ENCODE measurements around the gene ZNF331.
A peak's percentile ranks its signal among the peaks of the same experiment; 100 is the strongest.

Gene ZNF331

DNA sequence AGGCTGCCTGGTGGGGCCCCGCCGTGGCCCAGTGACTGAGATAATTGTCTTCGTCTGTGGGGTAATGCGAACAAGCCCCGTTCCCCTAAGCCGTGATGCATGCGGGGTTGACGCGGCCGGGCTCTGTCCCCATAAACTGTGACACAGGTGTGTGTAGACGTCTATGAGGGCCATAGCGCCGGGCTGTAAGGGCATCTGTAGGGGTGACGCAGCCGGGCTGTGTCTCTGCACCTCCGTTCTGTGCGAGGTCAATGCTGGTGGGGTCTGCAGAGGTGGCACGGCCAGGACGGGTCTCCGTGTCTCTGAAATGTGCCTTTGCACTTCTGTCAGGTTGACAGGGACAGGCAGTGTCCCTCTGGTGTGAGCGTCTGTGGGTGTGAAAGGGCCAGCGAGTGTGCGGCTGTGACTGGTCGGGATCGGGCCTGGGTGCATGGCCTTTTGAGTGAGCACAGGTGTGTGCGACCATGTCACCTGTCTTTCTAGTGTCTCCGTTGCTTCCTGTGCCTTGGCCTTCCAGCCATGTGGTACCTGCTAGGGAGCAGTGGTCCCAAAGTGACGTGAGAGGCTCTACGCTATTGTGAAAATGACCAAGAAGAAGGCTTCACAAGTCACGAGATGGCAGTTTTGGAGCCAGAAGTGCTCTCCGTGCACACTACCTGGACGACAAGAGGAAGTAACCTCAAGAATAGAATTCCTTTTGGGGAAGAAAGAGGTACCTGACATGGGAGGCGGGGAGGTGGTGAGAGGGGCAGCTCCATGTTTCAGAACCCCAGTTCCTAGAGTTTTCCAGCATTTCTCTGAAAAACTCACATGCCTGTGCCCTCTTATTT lies 16.4 kb upstream of the ZNF331 start:
- no peak for DNase-seq

DNA sequence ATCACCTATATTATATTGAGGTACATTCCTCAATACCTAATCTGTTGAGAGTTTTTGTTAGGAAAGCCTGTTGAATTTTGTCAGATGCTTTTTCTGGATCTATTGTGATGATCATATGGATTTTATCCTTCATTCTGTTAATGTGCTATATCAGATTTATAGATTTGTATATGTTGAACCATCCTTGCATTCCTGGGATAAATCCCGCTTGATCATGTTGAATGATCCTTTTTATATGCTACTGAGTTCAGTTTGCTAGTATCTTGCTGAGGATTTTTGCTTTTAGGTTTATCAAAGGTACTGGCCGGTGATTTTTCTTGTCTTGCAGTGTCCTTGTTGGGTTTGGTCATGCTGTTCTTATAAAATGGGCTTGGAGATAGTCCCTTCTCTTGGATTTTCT lies 12.0 kb upstream of the ZNF331 start:
- DNase-seq: no peak

DNA sequence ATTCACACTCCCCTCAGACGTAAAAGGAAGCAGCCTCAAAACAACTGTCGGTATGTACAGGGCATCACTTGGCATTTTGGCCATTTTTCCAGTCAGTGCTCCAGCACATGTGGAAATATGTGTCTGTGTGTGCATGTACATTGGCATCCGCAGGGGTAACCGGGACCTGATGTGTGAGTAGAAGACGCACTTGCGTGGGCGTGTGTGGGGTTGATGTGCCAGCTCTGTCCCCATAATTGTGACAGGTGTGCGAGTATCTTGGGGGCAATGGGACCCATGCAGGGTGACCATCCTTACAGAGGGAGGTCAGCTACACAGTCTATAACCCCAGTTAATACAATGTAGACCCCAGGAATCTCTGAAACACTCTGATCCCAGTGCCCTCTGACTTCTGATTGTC lies 7.3 kb upstream of the ZNF331 start:
- DNase-seq: no peak

DNA sequence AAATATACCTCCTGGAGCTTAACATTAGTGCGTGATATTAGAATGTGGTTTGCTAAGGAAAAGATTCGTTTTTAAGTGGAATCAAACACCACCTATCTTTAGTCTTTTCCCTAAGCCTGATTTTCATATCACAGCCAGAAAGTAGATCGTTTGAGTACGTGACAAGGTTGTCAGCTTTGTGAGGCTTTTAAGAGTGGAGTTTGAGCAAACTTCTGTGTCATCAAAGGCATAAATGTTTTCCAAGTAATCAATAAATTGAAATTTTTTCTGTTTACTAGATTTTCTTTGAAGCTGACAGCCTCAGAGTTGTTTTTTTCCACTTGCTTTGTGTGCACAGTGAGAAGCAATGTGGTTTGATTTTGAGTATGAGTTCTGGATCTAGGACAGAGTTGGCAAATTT lies 6.5 kb upstream of the ZNF331 start:
- DNase-seq: no peak

DNA sequence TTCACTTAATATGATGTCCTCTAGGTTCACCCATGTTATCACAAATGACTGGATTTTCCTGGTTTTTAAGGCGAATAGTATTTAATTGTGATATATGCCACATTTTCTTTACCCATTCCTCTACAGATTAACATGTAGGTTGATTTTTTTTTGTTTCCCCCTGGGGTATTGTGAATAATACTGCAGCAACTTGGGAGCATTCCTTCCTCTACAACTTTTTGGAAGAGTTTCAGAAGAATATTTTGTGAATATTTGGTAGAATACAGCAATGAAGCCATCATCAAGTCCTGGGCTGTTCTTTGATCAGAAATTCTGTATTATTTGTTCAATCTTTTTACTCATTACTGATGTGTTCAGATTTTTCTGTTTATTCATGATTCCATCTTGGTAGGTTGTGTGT lies 5.6 kb upstream of the ZNF331 start:
- DNase-seq: no peak

DNA sequence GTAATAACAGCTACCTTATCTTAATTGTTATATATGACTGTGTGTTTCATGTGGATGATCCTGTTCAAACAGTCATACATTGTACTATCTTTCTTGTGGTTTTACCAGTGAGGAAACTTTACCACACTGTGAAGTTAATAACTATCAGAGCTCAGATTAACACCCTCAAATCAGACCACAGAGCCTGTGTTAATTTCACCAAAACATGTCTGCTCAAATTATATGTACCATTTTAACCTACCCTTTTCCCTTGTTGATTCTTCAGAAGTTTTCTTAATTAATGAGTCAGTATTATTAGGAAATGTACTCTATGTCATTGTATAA lies 1.8 kb upstream of the ZNF331 start:
- no peak for DNase-seq

DNA sequence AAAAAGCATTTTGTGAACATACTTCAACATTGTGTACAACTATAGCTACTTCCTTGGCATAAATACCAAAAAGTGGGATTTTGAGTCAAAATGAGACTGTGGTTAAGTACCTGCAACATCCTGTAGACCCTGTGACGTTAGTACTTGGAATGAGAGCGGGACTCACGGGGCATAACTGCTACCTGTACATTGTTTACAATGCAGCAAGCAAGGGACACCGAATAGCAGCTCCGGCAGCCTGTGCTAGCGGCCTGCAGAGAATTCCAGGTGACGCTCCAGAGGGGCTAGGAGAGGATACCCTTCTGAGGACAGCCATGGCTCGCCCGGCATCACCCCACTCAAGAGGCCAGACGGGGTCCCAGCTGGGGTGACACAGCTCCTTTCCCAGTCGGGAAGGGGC lies 824 bp upstream of the ZNF331 start:
- DNase-seq: no peak

DNA sequence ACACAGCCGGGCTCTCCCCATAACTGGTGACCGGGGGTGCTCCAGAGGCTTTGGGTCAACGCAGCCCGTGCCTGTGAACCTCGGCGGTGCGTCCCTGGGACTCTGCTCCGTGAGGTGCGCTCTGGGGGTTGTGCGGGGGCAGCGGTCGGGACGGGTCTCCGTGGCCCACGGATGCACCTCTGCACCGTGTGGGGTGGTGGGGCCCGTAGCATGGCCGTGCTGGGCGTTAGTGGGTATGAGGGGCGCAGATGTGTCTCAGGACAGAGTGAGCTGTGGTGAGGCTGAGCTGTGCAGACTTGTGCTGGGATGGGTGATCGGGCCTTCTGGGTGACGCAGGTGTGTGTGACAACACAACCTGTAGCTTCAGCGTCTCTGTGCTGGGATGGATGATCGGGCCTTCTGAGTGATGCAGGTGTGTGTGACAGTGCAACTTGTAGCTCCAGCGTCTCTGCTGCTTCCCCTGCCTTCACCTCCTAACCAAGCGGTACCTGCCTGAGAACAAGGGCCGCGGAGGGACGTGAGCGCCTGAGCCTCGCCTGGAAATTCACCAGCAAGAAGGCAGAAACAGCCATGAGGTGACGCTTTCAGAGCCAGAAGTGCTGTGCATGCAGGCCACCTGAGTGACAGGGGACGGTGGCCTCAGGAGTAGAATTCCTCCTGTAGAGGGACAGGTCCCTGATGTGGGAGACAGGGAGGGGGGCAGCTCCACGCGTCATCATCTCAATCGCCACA lies 599 bp downstream of the ZNF331 start:
- DNase-seq: peak; percentile 13

DNA sequence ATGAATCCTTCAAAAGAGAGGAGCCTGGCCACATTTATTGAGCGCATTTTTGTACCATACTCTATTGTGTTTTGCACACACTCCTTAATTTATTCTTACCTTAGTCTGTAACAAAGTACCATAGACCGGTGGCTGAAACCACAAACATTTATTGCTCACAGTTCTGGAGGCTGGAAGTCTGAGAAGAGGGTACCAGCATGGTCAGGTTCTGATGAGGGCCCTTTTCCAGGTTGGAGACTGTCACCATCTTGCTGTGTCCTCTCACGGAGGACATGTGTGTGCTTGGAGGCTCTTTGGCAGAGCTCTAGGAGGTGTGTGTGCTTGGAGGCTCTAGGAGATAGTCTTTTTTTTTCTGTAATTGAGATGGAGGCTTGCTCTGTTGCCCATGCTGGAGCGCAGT lies 2.1 kb downstream of the ZNF331 start:
- no peak for DNase-seq

DNA sequence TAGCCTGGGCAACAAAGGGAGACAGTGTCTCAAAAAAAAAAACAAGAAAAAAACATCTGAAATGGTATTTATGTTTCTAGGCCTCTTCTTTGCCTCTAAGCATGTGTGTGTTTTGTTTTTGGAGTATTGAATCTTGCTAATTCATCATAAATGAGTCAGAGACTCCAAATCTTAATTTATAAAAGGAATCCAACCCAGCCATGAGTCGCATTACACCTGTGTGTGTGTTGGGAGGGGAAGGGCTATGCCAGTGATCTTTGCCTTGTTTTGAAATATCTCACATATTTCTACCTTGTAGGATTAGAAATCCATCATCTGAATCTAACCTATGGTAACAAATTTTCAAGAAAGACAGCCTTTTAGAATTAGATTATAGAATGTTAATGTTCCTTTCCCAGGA lies 4.0 kb downstream of the ZNF331 start:
- no peak for DNase-seq

DNA sequence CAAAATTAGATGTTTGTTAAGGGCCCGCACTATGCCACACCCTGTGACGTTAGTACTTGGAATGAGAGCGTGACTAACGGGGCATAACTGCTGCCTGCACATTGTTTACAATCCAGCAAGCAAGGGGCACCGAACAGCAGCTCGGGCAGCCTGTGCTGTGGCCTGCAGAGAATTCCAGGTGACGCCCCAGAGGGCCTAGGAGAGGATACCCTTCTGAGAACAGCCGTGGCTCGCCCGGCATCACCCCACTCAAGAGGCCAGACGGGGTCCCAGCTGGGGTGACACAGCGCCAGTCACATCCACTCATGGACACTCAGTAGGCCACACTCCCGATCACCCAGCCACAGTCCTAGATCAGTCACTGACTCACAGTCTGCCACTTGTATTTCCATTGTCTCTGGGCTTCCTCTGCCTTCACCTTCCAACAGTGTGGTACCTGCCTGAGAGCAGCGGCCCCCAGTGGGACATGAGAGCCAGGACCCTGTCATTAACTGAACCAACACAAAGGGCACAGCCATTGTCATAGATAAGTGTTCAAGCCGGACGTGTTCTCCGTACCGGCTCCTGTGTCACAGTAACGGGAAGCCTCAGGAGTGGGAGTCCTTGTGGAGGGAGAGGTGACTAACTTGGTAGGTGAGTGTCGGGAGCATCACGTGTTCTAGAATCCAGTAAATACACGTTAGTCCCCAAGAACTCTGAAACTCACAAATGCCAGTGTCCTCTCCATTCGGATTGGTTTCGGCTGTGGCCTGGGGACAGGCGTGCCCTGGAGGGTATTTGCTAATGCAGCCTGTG lies 7.5 kb downstream of the ZNF331 start:
- no peak for DNase-seq

DNA sequence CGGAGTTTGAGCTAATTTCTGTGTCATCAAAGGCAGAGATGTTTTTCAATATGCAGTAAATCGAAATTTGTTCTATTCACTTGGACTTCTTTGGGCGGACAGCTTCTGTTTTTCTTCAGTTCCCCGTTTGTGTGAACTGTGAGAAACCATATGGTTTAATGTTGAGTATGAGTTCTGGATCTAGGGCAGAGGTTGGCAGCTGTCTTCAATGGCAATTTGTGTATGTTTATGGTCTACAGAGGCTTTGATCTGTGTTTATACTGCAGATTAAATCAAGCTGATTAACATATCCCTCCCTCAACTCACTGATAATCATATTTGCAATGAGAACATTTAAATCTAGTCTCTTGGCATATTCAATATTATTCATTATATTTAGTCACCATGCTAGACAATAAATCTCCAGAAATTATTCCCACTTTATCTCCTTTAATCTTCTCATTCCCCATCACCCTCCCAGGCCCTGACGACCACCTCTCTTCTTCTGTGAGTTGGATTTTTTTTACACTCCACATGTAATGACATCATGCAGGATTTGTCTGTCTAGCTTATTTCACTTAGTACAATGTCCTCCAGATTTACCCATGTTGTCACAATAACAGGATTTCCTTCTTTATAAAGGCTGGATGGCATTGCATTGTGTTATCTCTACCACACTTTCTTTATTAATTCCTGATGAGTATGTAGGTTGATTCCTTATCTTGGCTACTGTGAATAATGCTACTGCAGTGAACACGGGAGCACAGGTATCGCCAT lies 9.0 kb downstream of the ZNF331 start:
- no peak for DNase-seq

DNA sequence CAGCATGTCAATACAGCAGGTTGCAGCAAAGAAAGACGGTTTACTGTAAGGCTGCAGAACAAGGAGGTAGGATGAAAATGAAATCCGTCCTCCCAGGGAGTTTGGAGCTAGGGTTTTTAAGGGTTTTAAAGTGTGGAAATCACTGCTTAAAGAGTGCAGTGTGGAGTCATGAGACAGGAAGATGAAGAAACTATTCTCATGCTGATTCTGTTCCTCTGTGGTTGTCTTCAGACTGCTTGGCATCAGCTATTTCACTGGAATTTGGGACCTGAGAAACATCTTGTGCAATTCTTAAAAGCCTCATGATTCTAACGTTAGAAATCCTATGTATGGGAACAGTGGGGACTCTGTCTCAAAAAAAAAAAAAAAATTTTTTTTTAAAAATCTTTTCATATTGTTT lies 11.4 kb downstream of the ZNF331 start:
- no peak for DNase-seq

DNA sequence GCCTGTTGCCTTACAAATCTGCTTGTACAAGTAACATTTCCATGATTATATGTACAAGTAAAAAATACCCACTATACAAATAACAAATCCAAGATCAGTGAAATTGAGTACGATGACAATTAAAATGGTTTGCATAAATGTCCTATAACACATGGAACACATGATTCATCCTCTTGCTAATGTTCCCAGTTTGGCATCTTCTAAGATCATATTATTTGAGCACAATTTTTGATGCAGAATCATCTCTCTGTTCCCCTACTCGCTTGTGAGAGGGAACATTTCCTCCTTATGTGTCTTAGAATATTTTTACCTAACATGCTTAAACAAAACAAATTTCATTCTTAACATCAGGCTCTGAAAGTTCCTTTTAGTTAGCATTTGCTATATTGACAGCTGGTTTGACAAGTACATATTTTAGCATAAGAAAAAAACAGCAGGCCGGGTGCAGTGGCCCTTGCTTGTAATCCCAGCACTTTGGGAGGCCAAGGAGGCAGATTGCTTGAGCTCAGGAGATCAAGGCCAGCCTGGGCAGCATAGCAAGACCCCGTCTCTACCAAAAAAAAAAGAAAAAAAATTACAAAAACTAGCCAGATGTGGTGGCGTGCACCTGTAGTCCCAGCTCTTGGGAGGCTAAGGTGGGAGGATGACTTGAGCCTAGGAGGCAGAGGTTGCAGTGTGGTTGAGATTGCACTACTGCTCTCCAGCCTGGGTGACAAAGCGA lies 14.2 kb downstream of the ZNF331 start:
- DNase-seq: no peak

DNA sequence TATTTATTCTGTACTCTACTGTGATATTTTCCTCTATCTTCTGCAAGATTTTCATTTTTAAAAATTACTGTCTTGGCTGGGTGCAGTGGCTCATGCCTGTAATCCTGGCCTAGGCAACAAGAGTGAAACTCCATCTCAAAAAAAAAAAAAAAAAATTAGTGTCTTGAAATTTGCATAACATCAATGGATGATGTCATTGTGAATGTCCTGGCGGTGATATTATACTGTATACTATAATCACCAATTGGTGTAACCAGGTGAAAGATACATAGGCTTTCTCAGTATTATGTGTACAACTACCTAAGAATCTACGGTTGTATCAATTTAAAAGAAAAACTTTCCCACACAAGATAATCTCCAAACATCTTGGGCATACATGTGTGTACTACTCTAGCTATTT lies 15.2 kb downstream of the ZNF331 start:
- no peak for DNase-seq

DNA sequence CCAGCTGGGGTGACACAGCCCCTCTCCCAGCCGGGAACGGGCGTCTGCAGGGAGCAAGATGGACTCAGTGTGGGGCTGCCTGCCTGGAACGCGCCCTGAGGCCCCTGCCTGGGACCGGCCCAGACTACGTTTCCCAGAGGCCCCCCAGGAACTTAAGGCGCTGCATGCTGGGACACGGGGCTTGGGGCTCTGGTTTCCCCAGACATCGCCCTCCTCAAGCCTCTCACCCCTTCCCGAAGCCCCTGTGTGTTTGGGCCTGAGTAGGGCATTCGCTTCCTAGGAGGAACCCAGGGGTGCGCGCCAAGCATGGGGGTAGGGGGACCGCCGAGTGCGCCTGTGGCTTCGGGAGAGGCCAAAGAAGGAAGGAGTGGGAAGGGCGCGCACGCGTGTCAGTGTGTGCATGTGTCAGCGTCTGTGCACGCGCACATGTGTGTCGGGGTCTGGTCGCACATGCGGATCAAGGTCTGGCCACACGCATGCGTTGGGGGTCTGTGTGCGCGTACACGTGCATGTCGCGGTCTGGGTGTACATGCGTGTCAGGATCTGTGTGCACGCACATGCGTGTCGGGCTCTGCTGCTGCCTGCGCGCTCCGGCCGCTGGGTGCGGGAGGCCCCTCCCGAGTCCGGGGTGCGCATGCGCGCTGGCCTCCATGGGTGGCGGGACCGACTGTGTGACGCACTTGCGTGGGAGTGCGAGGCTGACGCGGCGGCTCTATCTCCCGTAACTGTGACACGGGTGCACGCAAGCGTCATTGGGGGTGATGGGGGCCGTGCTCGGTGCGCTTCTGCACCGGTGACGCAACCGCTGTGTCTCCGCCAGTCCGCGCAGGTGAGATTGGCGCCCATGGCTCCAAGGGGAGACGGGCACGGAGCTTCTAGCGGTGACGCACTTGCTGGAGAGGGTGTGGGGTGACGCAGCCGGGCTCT lies 16.2 kb downstream of the ZNF331 start:
- peak; percentile 89 for DNase-seq

DNA sequence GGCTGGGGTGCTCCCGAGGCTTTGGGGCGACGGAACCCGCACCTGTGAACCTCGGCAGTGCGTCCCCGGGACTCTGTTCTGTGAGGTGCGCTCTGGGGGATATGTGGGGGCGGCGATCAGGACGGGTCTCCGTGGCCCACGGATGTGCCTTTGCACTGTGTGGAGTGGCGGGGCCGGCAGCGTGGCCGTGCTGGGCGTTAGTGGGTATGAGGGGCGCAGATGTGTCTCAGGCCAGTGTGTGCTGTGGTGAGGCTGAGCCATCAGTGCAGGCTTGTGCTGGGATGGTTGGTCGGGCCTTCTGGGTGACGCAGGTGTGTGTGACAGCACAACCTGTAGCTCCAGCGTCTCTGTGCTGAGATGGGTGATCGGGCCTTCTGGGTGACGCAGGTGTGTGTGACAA lies 16.9 kb downstream of the ZNF331 start:
- DNase-seq: no peak

DNA sequence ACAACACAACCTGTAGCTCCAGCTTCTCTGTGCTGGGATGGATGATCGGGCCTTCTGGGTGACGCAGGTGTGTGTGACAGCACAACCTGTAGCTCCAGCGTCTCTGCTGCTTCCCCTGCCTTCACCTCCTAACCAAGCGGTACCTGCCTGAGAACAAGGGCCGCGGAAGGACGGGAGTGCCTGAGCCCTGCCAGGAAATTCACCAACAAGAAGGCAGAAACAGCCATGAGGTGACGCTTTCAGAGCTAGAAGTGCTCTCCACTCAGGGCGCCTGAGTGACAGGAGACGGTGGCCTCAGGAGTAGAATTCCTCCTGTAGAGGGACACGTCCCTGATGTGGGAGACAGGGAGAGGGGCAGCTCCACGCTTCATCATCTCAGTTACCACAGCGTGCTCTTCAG lies 17.4 kb downstream of the ZNF331 start:
- no peak for DNase-seq

DNA sequence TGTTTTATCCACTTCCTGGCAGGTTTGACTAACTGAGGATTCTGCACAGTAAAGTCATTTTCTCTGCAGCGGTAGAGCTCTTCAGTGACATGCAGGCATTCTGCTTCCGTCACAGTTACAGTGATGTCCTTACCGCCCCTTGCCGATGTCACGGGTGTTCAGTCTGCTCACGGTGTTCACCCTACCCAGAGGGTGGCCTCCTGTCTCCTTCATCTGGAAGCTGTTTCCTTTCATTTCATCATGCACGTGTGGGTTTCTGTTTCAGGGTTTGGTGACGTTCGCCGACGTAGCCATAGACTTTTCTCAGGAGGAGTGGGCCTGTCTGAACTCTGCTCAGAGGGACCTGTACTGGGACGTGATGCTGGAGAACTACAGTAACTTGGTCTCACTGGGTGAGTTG lies 33.4 kb downstream of the ZNF331 start:
- DNase-seq: no peak

DNA sequence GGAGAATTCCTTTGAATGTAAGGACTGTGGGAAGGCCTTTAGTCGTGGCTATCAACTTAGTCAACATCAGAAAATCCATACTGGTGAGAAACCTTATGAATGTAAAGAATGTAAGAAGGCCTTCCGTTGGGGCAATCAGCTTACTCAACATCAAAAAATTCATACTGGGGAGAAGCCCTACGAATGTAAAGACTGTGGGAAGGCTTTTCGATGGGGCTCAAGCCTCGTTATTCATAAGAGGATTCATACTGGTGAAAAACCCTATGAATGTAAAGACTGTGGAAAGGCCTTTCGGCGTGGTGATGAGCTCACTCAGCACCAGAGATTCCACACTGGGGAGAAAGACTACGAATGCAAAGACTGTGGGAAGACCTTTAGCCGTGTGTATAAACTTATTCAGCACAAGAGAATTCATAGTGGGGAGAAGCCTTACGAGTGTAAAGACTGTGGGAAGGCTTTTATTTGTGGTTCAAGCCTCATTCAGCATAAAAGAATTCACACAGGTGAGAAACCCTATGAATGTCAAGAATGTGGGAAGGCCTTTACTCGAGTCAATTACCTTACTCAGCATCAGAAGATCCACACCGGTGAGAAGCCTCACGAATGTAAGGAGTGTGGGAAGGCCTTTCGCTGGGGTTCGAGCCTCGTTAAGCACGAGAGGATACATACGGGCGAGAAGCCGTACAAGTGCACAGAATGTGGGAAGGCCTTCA lies 39.2 kb downstream of the ZNF331 start:
- DNase-seq: no peak

DNA sequence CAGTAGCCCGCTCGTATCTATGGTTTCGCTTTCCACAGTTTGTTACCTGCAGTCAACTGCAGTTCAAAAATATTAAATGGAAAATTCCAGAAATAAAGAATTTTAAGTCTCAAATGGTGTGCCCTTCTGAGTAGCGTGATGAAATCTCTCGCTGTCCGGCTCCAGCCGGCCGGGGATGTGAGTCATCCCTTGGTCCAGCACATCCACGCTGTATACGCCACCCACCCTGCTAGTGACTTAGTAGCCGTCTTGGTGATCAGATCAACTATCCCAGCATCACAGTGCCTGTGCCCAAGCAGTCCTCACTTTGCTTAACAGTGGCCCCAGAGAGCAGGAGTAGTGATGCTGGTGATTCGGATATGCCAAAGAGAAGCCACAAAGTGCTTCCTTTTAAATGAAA lies 40.0 kb downstream of the ZNF331 start:
- DNase-seq: no peak

All from stimulated activated CD4-positive, alpha-beta T cell treated with anti-CD3 and anti-CD28 coated beads, Interleukin-15, amount 100 ng/mL, for 24 hours (primary cell).